GM18873 (cell line): ENCODE data around the gene MEGF8.

Source experiments
- ATAC-seq: cut with Tn5 transposase; IDR thresholded peaks from one replicate; pipeline ENCODE4 v1.9.1; 2021; ENCODE audit warnings: mild to moderate bottlenecking, moderate library complexity, moderate number of reproducible peaks; ENCODE audit not compliant: unreplicated experiment, low FRiP score

The MEGF8 gene

GRCh38 chr19:42301646-42302203 lies 23.7 kb upstream of the MEGF8 start, which contains the start of gene PRR19:
TSS of gene PRR19 (plus strand) at chr19:42302132. CDS start at chr19:42309585, 7,453 bp downstream.
- no peak for ATAC-seq

- ATAC-seq = no peak
These were observed 22.4 kb upstream of the MEGF8 start for GRCh38 chr19:42303101-42303464.

GRCh38 chr19:42303876-42304275 lies 21.6 kb upstream of the MEGF8 start:
- no peak for ATAC-seq

DNA sequence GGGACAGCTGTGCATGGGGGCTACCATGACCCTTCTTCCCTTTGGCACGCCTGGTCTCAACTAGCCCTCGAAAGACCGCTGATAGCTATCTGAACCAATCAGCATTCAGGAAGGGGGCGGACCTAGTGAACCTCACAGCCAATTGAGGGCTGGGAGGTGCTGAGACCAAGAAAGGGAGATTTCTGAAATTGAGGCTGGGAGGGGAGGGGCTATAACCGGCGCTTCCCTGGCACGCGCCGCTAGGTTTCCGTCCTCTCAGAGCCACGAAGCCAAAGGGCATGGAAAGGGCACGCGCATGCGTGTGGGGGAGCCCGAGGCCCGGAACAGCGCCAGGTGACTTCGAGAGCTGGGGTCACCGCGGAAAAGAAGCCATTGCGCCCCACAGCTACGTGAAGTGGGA lies 18.8 kb upstream of the MEGF8 start:
- no peak for ATAC-seq

- no peak for ATAC-seq
These were observed 15.7 kb upstream of the MEGF8 start for GRCh38 chr19:42309686-42310085.

GRCh38 chr19:42311657-42312056 lies 13.8 kb upstream of the MEGF8 start:
- ATAC-seq = no peak

GRCh38 chr19:42312370-42312769 lies 13.1 kb upstream of the MEGF8 start:
- ATAC-seq = no peak

DNA sequence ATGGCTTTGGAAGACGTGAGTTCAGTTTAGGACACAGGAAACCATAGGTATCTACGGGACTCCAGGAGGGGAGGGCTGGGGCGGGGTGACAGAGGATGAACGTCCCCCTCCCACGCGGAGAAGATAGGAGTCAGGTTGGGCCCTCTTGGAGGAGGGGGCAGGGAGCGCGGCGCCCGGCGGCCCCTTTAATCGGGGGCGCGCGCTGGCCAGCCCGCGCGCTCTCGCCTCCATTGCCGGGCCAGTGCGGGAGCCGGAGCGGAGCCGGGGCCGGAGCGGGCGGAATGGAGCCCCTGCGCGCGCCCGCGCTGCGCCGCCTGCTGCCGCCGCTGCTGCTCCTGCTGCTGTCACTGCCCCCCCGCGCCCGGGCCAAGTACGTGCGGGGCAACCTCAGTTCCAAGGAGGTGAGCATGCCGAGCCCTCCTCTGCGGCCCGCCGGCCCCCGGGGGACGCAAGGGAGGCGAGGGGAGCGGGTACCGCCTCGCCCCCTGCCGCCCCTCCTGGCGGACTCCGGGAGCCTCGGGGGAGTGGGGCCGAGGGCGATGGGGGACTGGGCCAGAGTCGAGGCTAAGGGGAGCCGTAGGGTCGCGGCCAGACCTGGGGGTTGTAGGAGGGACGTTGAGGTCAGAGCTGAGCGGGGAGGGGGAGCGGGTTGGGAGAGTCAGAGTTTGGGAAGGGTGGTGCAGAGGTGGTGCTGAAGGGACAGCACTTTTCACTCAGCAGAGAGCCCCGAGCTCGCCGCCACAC lies 12.2 kb upstream of the MEGF8 start, which contains the start of gene TMEM145:
Gene TMEM145, plus strand, starts transcription at position 214 of the 744 bp plus-strand sequence. Its CDS starts 68 bp downstream, at position 282.
- no peak for ATAC-seq

DNA sequence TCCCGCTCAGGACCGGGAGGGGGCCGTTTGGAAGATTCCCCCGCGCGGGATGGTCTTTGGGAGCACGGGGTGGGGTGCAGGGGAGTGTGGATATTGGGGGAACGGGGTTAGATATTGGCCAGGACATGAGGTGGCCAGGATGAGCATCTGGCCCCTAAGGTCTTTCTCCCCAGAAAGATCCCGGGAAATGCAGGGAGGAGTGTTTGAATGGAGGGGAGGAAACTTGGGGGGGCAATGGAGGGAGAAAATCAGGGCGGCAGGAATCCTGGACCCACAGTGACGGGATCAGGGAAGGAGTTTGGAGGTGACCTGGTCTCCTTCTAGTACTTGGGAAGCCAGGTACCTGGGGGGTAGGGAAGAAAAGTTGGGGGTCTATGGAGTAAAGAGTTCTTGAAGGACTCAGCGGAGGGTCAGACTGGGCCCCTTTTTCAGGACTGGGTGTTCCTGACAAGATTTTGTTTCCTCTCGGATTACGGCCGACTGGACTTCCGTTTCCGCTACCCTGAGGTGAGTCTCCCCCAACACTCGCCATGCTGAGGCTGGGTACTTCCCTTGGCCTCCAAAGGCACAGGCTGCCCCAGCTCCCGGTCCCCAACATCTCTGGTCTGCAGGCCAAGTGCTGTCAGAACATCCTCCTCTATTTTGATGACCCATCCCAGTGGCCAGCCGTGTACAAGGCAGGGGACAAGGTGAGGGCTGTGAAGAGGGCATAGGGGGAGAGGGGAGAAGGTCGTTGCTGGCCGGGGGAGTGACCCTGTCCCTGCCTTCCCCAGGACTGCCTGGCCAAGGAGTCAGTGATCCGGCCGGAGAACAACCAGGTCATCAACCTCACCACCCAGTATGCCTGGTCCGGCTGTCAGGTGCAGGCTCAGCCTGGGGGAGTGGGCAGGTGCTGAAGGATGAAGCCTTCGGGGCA lies 11.3 kb upstream of the MEGF8 start:
- no peak for ATAC-seq

GRCh38 chr19:42315024-42315423 lies 10.4 kb upstream of the MEGF8 start:
- no peak for ATAC-seq

DNA sequence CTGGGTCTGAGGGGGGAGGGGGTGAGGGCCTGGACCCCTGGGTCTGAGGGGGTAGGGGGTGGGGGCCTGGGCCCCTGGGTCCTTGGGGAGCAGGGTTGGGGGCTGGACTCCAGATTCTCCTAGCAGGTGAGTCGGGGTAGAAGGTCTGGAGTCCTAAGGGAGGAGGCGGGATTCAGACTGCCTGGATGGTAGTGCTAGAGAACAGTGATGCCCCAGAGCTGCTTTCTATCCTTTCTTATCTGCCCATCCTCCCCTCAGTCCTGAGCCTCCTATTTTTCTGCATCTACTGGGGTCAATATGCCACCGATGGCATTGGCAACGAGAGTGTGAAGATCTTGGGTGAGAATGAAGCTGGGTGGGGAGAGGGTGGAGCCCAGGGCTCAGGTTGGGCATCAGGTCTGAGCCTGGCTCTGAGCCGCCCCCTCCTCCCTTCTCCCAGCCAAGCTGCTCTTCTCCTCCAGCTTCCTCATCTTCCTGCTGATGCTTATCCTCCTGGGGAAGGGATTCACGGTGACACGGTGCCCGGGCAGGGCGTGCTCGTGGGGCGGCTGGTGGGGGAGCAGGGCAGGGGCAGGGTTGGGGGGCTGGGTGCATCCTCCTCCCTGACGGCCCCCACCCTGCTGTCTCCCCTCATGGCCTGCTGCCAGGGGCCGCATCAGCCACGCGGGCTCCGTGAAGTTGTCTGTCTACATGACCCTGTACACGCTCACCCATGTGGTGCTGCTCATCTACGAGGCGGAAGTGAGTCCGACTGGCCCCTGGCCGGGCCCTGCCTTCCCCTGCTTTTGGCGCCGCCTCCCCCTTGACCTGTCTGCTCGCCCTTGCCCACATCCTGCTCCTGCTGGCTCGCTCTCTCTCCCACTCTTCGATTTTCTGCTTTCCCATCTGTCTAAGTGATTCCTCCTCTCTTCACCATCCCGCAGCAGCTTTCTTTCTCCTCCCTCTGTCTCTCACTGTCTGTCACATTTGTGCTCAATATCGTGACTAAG lies 8.9 kb upstream of the MEGF8 start:
- no peak for ATAC-seq

DNA sequence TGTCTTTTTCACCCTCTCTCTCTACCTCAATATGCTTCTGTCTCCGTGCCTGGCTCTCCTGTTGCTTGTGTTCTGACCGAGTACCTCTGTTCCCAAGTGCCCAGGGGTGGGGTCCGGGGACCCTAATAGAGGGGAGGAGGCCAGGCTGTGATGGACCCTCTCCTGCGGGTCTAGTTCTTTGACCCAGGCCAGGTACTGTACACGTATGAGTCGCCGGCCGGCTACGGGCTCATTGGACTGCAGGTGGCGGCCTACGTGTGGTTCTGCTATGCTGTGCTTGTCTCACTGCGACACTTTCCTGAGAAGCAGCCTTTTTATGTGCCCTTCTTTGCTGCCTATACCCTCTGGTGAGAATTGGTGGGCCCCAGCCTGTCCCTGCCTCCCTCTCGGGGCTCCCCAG lies 7.9 kb upstream of the MEGF8 start:
- no peak for ATAC-seq

GRCh38 chr19:42322305-42322704 lies 3.1 kb upstream of the MEGF8 start:
- no peak for ATAC-seq

GRCh38 chr19:42323473-42323851 lies 2.0 kb upstream of the MEGF8 start:
- no peak for ATAC-seq

- no peak for ATAC-seq
These were observed 1.4 kb upstream of the MEGF8 start for GRCh38 chr19:42323852-42324654.

DNA sequence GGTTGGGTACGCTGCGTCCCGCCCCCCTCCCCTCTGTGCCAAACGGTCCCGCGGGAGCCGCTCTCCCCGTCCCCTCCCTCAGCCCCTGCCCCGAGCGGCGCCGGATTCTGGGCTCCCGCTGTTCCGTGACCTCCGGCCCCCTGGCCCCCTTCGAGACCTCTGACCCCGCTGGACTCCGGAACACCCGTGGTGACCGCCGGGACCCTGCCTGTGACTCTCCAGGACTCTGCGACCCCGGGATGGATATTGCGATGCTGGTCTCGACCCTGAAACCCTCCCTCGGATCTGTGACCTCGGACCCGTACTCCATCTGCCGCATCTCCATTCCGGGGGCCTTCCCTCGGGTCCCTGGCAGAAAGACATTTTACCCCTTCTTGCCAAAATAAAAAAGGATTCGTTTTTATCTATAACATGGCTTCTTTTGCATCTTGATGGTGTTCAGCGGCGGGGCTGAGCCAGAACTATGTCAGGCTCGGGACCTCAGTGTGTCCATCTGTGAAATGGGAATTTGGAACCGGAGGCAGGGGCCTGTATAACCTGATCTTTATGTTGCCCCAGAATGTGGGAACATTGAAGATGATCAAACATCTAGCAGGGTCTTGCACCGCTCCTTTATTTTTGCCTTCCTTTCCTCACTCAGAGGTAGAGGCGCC lies 654 bp upstream of the MEGF8 start:
- no peak for ATAC-seq

- peak; percentile 1 for ATAC-seq
These were observed 699 bp downstream of the MEGF8 start for GRCh38 chr19:42325896-42326771.

DNA sequence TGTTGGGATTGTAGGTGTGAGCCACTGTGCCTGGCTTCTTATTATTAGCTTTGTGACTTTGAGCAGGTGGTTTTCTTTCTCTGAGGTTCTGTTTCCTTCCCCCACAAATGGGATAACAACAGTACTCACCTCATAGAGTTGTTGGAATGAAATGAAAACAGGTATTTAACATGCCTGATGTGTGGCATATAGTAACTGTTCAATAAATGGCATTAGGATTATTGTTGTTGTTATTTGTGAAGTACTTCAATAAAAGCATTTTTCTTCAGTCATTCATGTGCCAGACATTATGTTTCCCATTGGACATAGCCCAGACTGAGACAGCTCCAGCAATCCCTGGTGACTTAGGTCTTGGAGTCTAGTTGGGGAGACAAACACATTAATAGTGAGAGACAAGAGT lies 1.5 kb downstream of the MEGF8 start:
- no peak for ATAC-seq
